HG02798 (cell line): Measurements from ENCODE around the gene LRP1.

ENCODE experiments used
- ATAC-seq: cut with Tn5 transposase; IDR thresholded peaks from one replicate; pipeline ENCODE4 v1.9.1; 2021; ENCODE audit warnings: mild to moderate bottlenecking; ENCODE audit not compliant: unreplicated experiment, poor library complexity

The LRP1 gene

DNA sequence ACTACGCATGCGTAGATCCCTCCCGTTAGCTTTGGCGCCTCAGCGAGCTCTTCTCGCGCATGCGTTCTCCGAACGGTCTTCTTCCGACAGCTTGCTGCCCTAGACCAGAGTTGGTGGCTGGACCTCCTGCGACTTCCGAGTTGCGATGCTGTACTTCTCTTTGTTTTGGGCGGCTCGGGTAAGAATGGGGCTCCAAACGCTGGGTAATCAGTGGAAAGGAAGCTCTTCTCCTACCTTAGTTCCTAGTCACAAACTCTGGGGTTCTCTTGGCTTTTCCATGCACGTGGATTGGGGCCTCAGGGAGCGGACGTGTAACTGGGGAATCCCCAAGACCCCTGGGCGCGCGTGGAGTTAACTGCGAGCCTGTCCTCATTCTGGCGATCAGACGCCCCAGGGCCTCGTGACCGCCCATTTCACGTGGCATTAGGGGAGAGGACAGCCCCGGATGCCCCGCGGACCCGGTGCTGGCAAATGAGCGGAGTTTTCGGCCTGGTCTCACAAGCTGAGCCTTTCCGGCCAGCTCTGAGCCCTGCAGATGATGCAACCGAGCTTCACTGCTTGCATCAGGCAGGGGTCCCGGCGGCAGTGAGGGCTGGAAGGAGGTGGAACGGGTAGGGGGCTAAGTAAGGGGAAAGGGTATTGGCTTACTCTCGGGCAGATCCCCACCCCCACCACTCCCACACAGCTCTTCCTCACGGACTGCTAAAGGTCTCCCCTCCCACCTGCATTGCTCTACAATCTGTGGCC lies 101.5 kb downstream of the LRP1 start, which contains the start of gene SHMT2:
SHMT2 (plus strand) TSS at position 78 of the 747 bp plus-strand sequence; CDS start at position 146, 68 bp downstream.
- peak; percentile 76 for ATAC-seq

DNA sequence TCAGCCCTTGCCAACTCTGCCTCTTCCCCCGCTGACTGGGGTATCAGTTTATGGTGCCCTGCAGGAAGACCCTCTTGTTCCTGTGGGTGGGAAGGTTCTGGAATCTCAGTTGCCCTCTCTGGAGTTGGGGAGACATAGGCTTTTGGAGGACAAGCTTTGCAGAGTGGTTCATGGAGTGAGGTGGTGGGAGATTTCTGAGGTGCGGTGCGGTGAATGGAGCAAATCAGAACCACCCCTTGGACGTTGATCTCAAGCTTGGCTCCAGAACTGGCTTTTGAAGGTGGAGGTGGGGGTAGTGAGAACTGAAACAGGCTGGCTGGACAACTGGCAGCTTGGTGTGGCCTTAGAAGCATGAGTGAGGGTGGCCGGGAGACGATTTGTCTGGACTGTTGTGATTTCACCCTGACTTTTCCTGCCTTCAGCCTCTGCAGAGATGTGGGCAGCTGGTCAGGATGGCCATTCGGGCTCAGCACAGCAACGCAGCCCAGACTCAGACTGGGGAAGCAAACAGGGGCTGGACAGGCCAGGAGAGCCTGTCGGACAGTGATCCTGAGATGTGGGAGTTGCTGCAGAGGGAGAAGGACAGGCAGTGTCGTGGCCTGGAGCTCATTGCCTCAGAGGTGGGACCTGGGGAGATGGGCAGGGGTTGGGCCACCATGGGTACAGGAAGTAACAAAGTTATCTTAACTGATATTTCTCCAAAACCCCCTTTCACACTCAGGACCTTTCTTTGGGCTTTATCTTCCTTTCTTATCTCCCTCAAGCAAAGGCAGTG lies 102.3 kb downstream of the LRP1 start:
- no peak for ATAC-seq

DNA sequence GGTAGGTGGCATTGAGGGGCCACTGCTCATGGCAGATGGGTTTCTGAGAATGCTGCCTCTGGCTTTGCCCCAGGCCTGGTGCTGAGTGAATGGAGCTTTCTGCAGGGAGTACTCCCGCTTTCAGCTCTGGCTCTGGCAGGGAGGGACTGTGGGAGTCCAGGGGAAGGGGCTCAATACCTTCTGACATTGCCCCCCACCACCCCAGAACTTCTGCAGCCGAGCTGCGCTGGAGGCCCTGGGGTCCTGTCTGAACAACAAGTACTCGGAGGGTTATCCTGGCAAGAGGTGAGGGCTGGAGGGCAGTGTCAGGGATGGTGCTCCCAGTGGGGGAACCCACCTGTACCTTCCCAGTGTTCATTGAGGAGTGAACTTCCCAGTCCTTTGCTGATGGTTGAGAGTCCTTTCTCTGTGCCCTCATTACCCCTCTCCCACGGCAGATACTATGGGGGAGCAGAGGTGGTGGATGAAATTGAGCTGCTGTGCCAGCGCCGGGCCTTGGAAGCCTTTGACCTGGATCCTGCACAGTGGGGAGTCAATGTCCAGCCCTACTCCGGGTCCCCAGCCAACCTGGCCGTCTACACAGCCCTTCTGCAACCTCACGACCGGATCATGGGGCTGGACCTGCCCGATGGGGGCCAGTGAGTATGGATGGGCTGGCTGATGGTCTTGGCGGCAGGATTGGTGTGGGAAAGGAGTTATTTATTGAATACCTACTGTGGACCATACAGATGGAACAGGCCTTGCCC lies 103.2 kb downstream of the LRP1 start:
- no peak for ATAC-seq

DNA sequence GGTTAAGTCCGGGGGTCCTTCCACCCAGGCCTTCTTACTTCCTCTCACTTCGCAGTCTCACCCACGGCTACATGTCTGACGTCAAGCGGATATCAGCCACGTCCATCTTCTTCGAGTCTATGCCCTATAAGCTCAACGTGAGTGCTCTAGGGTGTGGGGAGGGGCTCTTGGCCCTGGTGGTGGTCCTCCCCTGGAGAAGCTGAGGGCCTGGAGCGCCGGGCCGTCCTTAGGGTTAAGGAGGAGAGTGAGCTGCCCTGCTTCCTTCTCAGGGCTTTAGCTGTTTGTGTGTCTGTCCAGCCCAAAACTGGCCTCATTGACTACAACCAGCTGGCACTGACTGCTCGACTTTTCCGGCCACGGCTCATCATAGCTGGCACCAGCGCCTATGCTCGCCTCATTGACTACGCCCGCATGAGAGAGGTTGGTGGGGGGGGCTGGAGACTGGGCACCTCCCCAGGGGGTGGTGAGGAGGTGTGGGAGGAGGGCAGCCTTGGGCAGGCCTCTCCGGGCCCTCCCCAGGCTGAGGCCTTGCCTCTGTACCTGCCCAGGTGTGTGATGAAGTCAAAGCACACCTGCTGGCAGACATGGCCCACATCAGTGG lies 104.0 kb downstream of the LRP1 start:
- no peak for ATAC-seq

DNA sequence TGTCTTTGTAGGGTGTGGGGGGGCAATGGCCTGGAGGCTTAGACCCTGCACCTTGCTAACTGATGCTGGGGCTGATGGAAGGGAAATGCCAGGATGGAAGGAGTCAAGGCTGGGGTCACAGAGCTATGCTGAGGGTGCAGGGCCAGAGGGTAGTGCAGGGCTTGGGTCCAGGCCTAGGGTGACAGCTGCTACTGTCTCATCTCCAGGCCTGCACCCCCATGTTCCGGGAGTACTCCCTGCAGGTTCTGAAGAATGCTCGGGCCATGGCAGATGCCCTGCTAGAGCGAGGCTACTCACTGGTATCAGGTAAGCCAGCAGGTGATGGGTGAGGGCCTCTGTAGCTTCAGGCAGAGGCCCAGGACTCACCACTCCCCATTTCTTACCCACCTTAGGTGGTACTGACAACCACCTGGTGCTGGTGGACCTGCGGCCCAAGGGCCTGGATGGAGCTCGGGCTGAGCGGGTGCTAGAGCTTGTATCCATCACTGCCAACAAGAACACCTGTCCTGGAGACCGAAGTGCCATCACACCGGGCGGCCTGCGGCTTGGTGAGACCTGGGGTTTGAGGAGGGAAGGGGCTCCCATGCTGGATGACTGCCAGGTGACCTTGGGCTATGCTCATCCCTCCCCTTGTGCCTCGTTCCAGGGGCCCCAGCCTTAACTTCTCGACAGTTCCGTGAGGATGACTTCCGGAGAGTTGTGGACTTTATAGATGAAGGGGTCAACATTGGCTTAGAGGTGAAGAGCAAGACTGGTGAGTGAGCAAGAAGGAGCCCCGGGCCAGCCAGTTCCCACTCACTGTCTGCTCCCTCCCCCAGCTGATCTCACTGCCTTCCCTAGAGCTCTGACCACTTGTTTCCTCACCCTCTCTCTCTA lies 105.3 kb downstream of the LRP1 start:
- no peak for ATAC-seq

DNA sequence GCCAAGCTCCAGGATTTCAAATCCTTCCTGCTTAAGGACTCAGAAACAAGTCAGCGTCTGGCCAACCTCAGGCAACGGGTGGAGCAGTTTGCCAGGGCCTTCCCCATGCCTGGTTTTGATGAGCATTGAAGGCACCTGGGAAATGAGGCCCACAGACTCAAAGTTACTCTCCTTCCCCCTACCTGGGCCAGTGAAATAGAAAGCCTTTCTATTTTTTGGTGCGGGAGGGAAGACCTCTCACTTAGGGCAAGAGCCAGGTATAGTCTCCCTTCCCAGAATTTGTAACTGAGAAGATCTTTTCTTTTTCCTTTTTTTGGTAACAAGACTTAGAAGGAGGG lies 105.9 kb downstream of the LRP1 start:
- no peak for ATAC-seq

DNA sequence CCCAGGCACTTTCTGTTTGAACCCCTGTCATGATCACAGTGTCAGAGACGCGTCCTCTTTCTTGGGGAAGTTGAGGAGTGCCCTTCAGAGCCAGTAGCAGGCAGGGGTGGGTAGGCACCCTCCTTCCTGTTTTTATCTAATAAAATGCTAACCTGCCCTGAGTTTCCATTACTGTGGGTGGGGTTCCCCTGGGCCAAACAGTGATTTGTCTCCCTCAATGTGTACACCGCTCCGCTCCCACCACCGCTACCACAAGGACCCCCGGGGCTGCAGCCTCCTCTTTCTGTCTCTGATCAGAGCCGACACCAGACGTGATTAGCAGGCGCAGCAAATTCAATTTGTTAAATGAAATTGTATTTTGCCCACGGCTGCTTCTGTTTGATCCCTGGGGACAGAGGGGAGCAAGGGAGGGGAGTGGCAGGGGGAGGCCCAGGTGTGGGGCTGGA lies 106.3 kb downstream of the LRP1 start:
- ATAC-seq = no peak

DNA sequence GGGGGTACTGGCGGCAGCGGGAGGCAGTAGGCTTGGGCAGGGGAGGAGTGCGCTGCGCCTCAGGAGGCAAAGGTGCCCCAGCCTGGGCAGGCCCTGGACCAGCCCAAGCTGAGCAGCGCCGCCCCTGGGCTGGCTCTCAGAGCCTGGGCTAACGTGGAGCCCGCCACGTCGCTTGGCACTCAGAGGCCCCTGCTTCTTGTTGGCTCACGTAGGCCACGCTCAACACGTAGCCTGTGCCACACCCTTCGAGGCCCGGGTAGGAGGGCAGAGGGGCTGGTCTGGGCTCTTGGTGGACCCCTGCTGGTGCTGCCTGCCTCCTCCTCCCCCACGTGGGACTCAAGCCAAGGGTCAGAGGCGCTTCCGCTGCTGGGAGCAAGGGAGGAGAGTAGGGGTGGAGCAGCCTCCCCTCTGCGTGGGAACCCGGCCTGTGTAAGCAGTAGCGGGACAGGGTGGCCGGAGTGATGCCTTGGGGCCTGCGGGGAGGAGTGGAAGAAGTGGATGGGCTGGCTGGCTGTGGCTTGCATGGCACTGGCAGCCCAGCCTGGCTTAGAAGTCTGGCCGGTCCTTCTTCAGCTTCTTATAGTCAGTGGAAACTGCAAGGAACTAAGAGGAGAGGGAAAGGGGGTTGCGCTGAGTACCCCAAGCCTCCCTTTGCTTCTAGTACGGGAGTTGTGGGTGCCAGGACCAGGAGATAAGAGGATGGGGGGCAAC lies 106.9 kb downstream of the LRP1 start:
- no peak for ATAC-seq

DNA sequence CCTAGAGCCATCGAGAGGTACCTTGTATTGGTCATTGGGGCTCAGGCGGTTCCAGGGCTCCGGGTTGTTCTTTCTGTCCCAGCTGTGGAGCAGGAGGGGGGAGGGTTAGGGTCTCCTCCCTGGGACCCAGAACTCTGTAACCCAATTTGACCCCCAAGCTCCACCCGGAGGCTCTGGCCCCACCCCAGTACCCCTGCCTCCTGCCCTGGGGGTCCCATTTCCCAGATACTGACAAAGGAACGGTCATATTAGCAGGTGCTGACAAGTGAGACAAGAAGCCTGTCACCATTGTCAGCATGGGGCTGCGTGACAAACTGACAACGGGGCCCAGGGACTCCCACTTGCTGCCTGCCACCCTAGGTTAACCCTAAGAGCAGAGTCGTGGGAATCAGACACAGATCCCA lies 107.4 kb downstream of the LRP1 start:
- no peak for ATAC-seq

DNA sequence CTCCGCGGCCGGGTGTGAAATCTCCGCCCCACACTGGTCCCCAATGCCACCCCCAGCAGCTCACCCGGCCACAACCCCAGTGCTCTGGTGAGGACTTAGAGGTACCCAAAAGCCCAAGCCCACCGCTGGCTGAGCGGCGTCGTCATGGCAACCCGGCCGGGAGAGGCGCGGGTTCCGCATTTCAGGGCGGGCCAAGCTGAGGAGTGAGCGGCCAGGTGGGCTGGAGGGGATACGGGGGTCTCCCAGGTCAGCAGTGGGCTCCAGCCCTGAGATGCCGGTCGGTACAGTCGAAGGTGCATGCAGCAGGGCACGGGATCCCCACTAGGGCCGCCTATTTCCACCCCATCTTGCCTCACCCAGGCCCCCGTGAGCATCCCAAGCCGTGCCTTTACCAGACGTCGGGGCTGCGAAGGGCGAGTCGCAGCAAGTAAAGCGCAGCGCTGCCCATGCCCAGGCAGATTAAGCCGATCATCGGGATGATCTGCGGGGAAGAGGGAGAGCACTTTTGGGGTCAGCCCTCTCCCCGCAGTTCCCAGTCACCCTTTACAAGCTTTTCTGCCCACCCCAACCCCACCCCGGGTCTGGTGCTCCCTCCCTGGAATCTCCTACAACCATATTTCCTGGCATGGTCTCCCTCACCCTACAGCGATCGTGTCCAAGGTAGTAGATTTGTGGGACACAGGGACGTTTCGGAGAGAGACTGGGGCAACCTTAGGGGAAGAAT lies 108.1 kb downstream of the LRP1 start:
- ATAC-seq = no peak

DNA sequence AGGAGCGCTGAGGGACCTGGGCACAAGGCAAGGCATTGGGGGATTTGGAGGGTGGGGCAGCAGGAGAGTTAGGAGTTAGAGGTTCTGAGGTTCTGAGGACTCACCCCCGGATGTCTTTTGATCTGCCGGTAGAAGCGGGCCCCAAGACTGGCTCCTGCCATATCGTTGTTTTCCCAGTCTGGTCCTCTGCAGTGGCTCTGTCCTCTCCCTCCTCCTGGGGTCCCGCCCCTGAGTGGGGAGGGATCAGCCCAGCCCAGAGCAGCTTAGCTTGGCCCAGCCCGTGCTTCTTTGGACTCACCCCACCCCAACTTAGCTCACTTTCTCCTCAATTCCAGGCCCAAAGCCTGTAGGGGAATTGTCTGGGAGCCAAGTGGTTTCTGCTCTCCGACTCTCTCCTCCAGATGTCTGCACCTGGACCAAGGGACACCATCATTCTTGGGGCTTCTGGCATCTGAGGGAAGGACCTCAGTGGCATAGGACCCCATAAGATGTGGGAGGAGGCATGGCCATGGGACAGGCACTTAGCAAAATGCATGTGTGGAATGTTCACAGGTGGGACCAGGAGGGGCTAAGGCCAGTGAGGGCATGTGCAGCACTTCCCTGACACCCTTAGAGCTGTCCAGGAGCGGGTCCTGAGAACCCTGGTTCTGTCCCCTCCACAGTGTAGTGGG lies 108.8 kb downstream of the LRP1 start:
- ATAC-seq = no peak

DNA sequence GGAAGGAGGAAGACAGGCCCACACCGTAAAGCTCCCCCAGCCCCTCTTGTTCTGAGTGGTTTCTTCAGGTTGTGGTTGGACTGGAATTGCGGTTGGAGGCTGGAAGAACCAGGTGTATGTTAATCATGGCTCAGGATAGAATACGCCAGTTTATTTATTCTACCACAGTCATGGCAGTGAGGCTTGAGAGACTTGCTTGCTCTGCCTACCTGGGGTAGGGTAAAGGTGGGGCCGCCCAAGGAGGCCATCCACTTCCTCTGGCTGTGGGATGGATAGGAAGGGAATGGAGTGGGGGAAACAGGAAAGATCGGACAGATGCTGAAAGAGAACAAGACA lies 109.3 kb downstream of the LRP1 start:
- no peak for ATAC-seq

DNA sequence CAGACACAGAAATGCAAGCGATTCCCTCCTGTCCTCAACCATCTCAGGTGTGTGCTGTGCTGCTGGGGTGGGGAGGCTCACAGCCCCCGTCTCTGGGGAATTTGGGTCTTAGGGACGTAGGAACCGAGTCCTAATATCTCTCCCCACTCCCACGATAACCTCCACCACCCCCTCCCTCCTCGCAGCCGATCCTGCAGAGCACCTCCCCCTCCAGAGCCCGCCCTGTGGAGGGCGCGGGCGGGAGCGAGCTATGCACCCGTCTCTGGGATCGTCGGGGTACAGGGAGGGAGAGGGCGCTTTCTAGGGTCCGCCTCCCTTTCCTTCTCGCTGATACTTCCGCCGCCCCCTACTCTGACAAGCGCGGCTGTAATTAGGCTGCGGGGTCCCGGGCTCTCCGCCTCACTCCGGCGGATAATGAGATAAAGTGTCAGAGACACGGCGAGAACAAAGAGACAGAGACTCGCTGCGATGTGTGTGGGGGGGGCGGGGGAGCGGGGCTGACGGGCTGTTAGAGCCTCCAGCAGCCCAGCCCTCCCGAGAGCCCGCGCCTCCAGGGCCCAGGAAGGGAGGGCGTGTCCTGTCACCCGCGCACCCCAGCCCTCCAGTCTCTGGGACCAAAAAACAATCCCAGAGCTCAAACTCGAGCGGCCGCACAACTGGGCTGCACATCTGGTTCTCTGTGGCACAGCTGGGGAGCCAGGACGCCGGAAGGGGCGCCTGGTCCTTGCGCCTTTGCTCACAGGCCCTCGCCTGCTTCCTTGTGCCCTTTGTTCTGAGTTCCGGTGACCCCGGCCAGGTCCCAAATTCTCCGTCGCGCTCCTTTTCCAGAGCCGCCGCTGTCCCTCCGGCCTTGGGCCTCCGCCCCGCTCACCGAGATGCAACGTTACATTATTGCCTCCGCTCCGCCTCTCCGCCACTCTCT lies 109.9 kb downstream of the LRP1 start:
- ATAC-seq = no peak

DNA sequence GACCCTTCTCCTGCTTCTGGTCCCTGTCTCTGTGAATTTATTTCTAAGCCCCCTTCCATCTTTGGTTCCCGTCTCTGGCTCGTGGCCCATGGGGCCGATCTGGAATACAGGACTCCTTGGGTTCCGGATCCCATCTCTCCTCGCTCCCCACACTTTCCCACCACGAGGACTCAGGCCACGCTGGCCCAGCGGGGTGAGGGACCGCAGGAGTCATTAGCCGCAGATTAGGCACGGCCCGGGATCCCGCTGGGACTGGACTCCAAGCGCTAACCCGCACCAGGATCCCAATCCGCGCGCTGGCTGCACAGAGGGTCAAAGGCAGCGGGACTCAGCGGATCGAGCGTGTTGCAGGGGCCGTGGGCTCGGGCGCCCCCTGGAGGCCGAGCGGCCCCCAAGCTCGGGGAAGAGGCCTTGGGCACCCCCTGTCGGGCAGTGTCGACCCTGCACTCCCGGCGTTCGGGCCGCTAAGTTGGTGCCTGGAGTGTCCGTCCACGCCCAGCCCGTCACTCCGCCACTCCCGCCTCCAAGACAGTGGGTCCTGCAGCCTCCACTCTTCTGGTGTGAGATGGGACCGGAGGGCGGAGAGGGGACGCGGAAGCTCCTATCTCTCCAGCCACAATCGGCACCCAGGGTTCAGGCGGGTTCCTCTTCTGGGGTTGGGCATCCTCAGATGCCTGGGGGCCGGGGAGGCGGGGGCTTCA lies 110.7 kb downstream of the LRP1 start:
- ATAC-seq = peak; percentile 63

DNA sequence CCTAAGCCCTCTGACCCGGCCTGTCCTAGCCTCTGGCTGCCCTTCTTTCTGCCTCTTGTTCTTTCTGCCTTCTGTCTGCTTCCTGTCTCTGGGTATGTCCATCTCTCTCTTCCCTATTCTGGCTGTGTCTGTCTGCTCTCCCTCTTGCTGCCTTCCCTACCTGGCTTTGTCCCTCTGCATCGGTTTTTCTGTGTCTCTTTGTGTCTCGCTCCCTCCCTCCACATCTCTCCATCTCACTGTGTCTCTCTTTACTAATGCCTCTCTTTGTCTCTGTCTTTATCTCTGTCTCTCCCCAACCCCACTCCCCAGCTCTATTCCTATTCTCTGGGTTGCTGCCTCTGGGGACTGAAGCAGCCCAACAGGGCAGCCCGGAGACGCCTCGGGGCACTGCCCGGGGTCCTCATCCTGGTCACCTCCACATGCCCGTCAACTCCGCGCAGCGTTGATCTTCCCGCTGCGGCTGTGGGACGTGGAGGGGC lies 111.3 kb downstream of the LRP1 start:
- no peak for ATAC-seq
